NT2/D1 (cell line): ENCODE results near the gene GJC2.
"Not testable (repeated sequence)": the region's sequence is repeated elsewhere in the genome, so short reads cannot be mapped to it uniquely, and the experiment has no call there.

ENCODE experiments used
- DNase-seq: peaks from one replicate; pipeline ENCODE4 v3.0.0-alpha.2; 2011; ENCODE audit warnings: low read depth, low spot score
- H3K27me3 ChIP-seq: 2 replicates; pipeline ENCODE4 v1.6.0; 2011; ENCODE audit warnings: mild to moderate bottlenecking; ENCODE audit not compliant: insufficient read length, insufficient read depth
- H3K36me3 ChIP-seq: 2 replicates; pipeline ENCODE4 v1.6.1; 2011; ENCODE audit warnings: mild to moderate bottlenecking, low read length, mixed read lengths; ENCODE audit not compliant: insufficient read depth, insufficient read length
- H3K4me1 ChIP-seq: 2 replicates; pipeline ENCODE4 v1.5.1; 2011; ENCODE audit not compliant: insufficient read depth, insufficient read length
- H3K4me3 ChIP-seq: 2 replicates; pipeline ENCODE4 v1.5.1; 2011; ENCODE audit warnings: low read depth; ENCODE audit not compliant: insufficient read length
- H3K9ac ChIP-seq: 2 replicates; pipeline ENCODE4 v1.6.0; 2011; ENCODE audit warnings: low read depth; ENCODE audit not compliant: insufficient read length
- H3K9me3 ChIP-seq: 2 replicates; pipeline ENCODE4 v1.5.1; 2011; ENCODE audit warnings: mild to moderate bottlenecking, low read length; ENCODE audit not compliant: insufficient read depth
- SUZ12 ChIP-seq: IDR thresholded peaks from 2 replicates; pipeline ENCODE4 v1.6.1; 2011; ENCODE audit not compliant: insufficient read length, insufficient read depth; ENCODE audit errors: extremely low read depth
- YY1 ChIP-seq: IDR thresholded peaks from 2 replicates; pipeline ENCODE4 v1.6.1; 2011; ENCODE audit not compliant: insufficient read length, insufficient read depth
- ZNF274 ChIP-seq: IDR thresholded peaks from 2 replicates; pipeline ENCODE4 v1.6.1; 2011; ENCODE audit warnings: mild to moderate bottlenecking, low read depth, low read length

Gene GJC2

GRCh38 chr1:228109073-228109961 lies 40.4 kb upstream of the GJC2 start, which contains the start of gene MRPL55:
Gene MRPL55 (minus strand): TSS chr1:228109299. CDS start chr1:228108260, 1,039 bp downstream.
- DNase-seq = peak; percentile 96
- H3K27me3 ChIP-seq = peaks cover 10% of the 10 kb centered on the region
- peak within 1 kb of the TSS; percentile 96 for H3K4me3 ChIP-seq
- peaks cover 36% of the 10 kb centered on the region for H3K36me3 ChIP-seq
- no peaks in the 10 kb centered on the region for H3K9me3 ChIP-seq
- H3K9ac ChIP-seq = peak within 1 kb of the TSS; percentile 96
- H3K4me1 ChIP-seq = no peaks in the 10 kb centered on the region
- TF ChIP-seq YY1 (no peak), SUZ12 (no peak), ZNF274 (no peak)

DNA sequence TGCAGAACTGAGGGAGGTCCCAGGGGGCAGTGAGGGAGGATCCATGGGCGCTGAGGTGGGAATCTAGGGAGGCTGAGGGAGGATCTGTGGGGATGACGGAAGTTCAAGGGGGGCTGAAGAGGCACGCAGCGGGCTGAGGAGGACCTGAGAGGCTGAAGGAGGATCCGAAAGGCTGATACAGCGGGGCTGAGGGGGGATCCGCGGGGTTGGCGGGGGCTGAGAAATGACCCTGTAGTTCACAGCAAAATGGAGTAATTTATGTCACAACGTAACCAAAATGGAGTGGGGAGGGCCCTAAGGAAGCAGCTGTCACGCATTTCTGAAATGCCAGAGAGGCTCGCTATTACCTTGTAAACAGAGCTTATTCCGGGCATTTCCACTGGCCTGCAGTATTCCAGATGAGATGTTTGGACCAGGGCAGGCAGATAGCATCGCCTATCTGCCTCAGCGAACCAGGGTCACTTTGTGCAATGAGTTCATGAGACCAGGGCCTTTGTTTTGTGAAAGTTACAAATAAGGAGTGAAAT lies 39.7 kb upstream of the GJC2 start:
- Histone ChIP-seq H3K4me3 (peak overlapping the region; percentile 96), H3K27me3 (peaks cover 10% of the 10 kb centered on the region), H3K9ac (peak overlapping the region; percentile 96), H3K36me3 (peaks cover 32% of the 10 kb centered on the region), H3K9me3 (no peaks in the 10 kb centered on the region), H3K4me1 (no peaks in the 10 kb centered on the region)
- TF ChIP-seq SUZ12 (no peak), ZNF274 (no peak), YY1 (no peak)
- DNase-seq = no peak

DNA sequence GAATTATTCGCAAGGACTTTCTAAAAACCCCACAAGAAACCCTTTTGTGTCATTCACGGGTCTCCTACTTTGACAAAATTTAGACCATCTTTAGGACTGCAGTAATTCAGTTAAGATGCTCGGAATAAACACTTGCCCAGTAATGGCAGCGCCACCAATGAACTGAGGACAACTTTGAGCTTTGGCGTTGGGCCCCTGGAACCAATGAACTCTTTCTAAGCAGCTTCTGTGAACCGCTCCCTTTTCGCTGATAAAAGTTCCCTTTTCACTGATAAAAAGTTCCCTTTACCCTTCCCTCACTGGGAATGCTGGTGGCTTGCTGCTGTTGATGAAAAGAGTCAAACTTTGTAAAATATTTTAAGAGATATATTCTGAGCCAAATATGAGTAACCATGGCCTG lies 39.2 kb upstream of the GJC2 start:
- Histone ChIP-seq H3K4me3 (no peak overlapping the region), H3K4me1 (no peaks in the 10 kb centered on the region), H3K36me3 (peaks cover 27% of the 10 kb centered on the region), H3K27me3 (peaks cover 10% of the 10 kb centered on the region), H3K9ac (no peak overlapping the region), H3K9me3 (peaks cover 3% of the 10 kb centered on the region; the same call in 1 of the 2 replicates)
- TF ChIP-seq ZNF274 = no peak
- TF ChIP-seq YY1 = no peak
- no peak for TF ChIP-seq SUZ12
- no peak for DNase-seq

DNA sequence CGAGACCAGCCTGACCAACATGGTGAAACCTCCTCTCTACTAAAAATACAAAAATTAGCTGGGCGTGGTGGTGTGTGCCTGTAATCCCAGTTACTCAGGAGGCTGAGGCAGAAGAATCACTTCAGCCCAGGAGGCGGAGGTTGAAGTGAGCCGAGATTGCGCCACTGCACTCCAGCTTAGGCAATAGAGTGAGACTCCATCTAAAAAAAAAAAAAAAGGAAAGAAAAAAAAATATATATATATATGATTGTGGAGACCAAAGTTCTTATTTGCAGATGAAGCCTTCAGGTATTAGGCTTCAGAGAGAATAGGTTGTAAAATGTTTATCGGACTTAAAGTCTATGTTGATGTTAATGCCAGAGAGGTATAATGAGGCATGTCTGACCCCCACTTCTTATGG lies 38.4 kb upstream of the GJC2 start:
- DNase-seq, H3K9ac ChIP-seq, H3K4me3 ChIP-seq, H3K4me1 ChIP-seq: not testable (repeated sequence)
- Histone ChIP-seq H3K36me3 (peaks cover 20% of the 10 kb centered on the region), H3K27me3 (peaks cover 10% of the 10 kb centered on the region), H3K9me3 (peaks cover 11% of the 10 kb centered on the region; the same call in 1 of the 2 replicates)

- peaks cover 19% of the 10 kb centered on the region for H3K9me3 ChIP-seq
- TF ChIP-seq SUZ12 = no peak
- no peak for TF ChIP-seq ZNF274
- no peak for TF ChIP-seq YY1
- H3K4me3 ChIP-seq = no peak overlapping the region
- no peak overlapping the region for H3K9ac ChIP-seq
- peaks cover 10% of the 10 kb centered on the region for H3K27me3 ChIP-seq
- peaks cover 11% of the 10 kb centered on the region for H3K36me3 ChIP-seq
- H3K4me1 ChIP-seq = no peaks in the 10 kb centered on the region
- no peak for DNase-seq
These were observed 37.6 kb upstream of the GJC2 start for GRCh38 chr1:228112167-228112566.

DNA sequence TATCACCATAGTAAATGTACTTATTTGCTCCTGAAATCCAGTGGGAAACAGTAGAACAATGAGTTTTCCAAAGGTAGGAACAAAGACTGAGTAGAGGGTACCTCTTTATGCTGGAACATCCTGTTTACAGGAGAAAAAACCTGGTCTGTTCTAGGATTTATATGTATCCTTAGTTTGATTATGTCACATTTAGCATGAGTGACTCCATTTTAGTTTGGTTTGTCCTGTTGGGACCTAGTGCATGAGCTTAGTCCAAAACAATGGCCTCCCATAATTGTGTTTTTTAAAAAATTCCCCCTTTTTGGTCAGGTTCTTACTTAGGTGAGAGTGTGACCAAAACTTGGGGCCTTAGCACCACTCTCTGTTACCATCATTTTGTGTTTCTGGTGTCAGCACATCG lies 37.1 kb upstream of the GJC2 start:
- peaks cover 10% of the 10 kb centered on the region for H3K27me3 ChIP-seq
- peaks cover 24% of the 10 kb centered on the region for H3K9me3 ChIP-seq
- peaks cover 6% of the 10 kb centered on the region for H3K36me3 ChIP-seq
- H3K9ac ChIP-seq = no peak overlapping the region
- TF ChIP-seq SUZ12 (no peak), YY1 (no peak), ZNF274 (no peak)
- H3K4me1 ChIP-seq = no peaks in the 10 kb centered on the region
- DNase-seq = no peak
- H3K4me3 ChIP-seq = no peak overlapping the region

DNA sequence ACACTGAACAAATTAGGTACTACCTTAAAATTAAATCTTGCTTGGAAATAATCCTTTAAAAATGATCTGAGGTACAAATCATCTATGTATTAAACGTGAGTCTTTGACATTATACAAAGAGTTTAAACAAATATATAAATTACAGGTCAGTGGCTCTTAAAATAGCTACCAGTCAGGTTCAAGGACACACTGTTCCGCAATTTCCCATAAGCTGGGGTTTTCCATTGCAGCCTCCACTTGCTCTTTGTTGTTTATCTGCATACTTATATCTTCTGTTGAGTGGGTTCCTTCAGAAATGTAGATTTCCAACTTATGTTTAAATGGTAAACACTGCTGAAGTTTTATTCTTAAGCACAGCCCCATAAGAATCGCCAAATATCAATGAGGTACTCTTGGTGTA lies 34.9 kb upstream of the GJC2 start:
- no peak for TF ChIP-seq SUZ12
- no peak for TF ChIP-seq YY1
- TF ChIP-seq ZNF274 = no peak
- peaks cover 46% of the 10 kb centered on the region for H3K9me3 ChIP-seq
- H3K9ac ChIP-seq = no peak overlapping the region
- no peak for DNase-seq
- H3K27me3 ChIP-seq = peaks cover 7% of the 10 kb centered on the region
- H3K4me3 ChIP-seq = no peak overlapping the region
- H3K36me3 ChIP-seq = no peaks in the 10 kb centered on the region
- H3K4me1 ChIP-seq = no peaks in the 10 kb centered on the region
